Measurements from ENCODE around the gene JAKMIP1. TPM values are rescaled to one million over a fixed set of nuclear protein-coding genes. Genes with fewer than 3 reads are reported as not detected.

The JAKMIP1 gene
- total RNA-seq, 1 experiment from 2014 or later, result not detected

DNA sequence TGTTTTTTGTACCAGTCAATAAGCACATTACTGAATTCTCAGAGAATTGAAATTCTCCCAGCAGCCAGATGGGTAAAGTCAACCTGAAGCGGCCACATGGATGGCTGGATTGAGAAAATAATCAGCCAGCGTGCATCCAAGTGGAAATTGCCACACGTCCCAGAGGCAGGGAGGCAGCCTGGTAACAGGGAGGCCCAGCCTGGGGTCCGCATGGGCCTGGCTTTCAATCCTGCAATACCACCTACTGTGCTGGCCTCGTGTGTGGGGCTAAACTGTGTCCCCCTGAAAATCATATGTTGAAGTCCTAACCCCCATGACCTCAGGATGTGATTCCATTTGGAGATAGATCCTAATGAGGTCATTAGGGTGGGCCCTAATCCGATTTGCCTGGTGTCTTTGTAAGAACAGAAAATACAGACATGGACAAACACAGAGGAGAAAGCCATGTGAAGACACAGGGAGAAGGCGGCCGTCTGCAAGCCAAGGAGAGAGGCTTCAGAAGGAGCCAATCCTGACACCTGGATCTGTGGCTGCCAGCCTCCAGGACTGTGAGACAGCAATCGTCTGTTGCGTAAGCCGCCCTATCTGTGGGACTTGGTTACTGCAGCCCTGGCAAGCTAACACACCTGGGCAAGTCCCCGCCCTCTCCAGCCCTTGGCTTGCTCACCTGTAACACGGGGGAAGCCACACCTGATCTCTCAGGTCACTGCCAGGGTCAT, 90.3 kb downstream of the JAKMIP1 start:
- intact Hi-C loops (cut with micrococcal nuclease), result no loop called here
- no peaks in the 10 kb centered on the region for H3K4me1 ChIP-seq (ENCODE audit: control insufficient read depth in 1 of 2, insufficient read depth in 2 of 2, low read length in 2 of 2)
- ATAC-seq (peak; percentile 99), DNase-seq (ENCODE audit: low read depth, low spot score) (peak; percentile 65)
- H3K9me2 ChIP-seq (ENCODE audit: insufficient read depth), result no peaks in the 10 kb centered on the region
- peak overlapping the region; percentile 12 for H2AFZ ChIP-seq (ENCODE audit: low read depth, low read length, poor library complexity, severe bottlenecking)
- H3K27ac ChIP-seq (ENCODE audit: low read depth, low read length), result no peak overlapping the region
- ChIA-PET RAD21 (ENCODE audit: low non-redundant PET in 1 of 2, low total read pairs in 2 of 2, uncharacterized antibody in 2 of 2, unreplicated experiment in 2 of 2) (no interaction called here), POLR2A (no interaction called here), CTCF (interaction anchor here (0.7 to 1.8 kb wide), 3 partner anchors 25 to 140 kb away, joined by 4 to 6 read pairs (median 4); no protein-coding TSS in a partner anchor)
- no peaks in the 10 kb centered on the region for H3K79me2 ChIP-seq (ENCODE audit: insufficient read depth, low read length)
- TF ChIP-seq, protein P1, sequence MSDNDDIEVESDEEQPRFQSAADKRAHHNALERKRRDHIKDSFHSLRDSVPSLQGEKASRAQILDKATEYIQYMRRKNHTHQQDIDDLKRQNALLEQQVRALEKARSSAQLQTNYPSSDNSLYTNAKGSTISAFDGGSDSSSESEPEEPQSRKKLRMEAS (IDR thresholded peaks at IDR 0.05), result no peak
- TF ChIP-seq SRF (IDR thresholded peaks at IDR 0.05; ENCODE audit: low read depth), result no peak
- no peak for TF ChIP-seq SIN3A (IDR thresholded peaks at IDR 0.05; ENCODE audit: low read depth)
- peak; percentile 10; the same call in 1 of the 2 replicates for TF ChIP-seq RAD21 (IDR thresholded peaks at IDR 0.05; ENCODE audit: low read depth)
- TF ChIP-seq EZH2 (IDR thresholded peaks at IDR 0.05), result no peak
- TF ChIP-seq ZNF274 (IDR thresholded peaks at IDR 0.05; ENCODE audit: low read depth, low read length), result no peak
- peak; percentile 83 for TF ChIP-seq CEBPB (IDR thresholded peaks at IDR 0.05; ENCODE audit: low read depth)
- TF ChIP-seq POLR2AphosphoS5 (IDR thresholded peaks at IDR 0.05; ENCODE audit: low read depth, low read length), result no peak
- no peak for TF ChIP-seq ZFX (IDR thresholded peaks at IDR 0.05)
- TF ChIP-seq, protein P2, sequence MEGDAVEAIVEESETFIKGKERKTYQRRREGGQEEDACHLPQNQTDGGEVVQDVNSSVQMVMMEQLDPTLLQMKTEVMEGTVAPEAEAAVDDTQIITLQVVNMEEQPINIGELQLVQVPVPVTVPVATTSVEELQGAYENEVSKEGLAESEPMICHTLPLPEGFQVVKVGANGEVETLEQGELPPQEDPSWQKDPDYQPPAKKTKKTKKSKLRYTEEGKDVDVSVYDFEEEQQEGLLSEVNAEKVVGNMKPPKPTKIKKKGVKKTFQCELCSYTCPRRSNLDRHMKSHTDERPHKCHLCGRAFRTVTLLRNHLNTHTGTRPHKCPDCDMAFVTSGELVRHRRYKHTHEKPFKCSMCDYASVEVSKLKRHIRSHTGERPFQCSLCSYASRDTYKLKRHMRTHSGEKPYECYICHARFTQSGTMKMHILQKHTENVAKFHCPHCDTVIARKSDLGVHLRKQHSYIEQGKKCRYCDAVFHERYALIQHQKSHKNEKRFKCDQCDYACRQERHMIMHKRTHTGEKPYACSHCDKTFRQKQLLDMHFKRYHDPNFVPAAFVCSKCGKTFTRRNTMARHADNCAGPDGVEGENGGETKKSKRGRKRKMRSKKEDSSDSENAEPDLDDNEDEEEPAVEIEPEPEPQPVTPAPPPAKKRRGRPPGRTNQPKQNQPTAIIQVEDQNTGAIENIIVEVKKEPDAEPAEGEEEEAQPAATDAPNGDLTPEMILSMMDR (IDR thresholded peaks at IDR 0.05 in 2 of 3, conservative IDR thresholded peaks at IDR 0.05 in 1 of 3; ENCODE audit: borderline replicate concordance in 1 of 3, insufficient read depth in 1 of 3, low read depth in 2 of 3, low read length in 2 of 3), result peak in 2 of 3 experiments; percentile 68 to 76; a peak in 4 of 6 replicates
- TF ChIP-seq FOSL1 (IDR thresholded peaks at IDR 0.05; ENCODE audit: low read depth), result no peak
- no peak for TF ChIP-seq JUND (IDR thresholded peaks at IDR 0.05)
- TF ChIP-seq, protein P3, sequence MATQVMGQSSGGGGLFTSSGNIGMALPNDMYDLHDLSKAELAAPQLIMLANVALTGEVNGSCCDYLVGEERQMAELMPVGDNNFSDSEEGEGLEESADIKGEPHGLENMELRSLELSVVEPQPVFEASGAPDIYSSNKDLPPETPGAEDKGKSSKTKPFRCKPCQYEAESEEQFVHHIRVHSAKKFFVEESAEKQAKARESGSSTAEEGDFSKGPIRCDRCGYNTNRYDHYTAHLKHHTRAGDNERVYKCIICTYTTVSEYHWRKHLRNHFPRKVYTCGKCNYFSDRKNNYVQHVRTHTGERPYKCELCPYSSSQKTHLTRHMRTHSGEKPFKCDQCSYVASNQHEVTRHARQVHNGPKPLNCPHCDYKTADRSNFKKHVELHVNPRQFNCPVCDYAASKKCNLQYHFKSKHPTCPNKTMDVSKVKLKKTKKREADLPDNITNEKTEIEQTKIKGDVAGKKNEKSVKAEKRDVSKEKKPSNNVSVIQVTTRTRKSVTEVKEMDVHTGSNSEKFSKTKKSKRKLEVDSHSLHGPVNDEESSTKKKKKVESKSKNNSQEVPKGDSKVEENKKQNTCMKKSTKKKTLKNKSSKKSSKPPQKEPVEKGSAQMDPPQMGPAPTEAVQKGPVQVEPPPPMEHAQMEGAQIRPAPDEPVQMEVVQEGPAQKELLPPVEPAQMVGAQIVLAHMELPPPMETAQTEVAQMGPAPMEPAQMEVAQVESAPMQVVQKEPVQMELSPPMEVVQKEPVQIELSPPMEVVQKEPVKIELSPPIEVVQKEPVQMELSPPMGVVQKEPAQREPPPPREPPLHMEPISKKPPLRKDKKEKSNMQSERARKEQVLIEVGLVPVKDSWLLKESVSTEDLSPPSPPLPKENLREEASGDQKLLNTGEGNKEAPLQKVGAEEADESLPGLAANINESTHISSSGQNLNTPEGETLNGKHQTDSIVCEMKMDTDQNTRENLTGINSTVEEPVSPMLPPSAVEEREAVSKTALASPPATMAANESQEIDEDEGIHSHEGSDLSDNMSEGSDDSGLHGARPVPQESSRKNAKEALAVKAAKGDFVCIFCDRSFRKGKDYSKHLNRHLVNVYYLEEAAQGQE (IDR thresholded peaks at IDR 0.05; ENCODE audit: low read depth), result no peak
- TF ChIP-seq POLR2A (IDR thresholded peaks at IDR 0.05; ENCODE audit: borderline replicate concordance, extremely low read depth, insufficient read depth, insufficient read length), result no peak
- H3K4me3 ChIP-seq (replicated peaks in 1 of 2; ENCODE audit: low read depth in 1 of 2, low read length in 2 of 2), result no peak overlapping the region
- no peak overlapping the region for H3K9ac ChIP-seq (ENCODE audit: low read length)
- no peaks in the 10 kb centered on the region for H3K36me3 ChIP-seq (ENCODE audit: control insufficient read depth in 1 of 2, insufficient read depth in 2 of 2, low read length in 2 of 2)
- no peak overlapping the region for H3K4me2 ChIP-seq (ENCODE audit: low read length)
- no peaks in the 10 kb centered on the region for H3K9me3 ChIP-seq (ENCODE audit: control insufficient read depth in 1 of 2, insufficient read depth in 1 of 2, low read depth in 1 of 2, low read length in 2 of 2)
- no TSS peak for BruUV-seq (replicated peaks)
- no peaks in the 10 kb centered on the region for H4K20me1 ChIP-seq (ENCODE audit: insufficient read depth)
- H3K27me3 ChIP-seq (ENCODE audit: insufficient read depth, low read length), result no peaks in the 10 kb centered on the region
